Nephron progenitor cell (in vitro differentiated cells): ENCODE measurements around the gene TNIP1.

Experiments used
- DNase-seq: peaks from one replicate; pipeline ENCODE4 v3.0.0; 2021
- H3K27ac Mint-ChIP-seq: 2 replicates; pipeline ENCODE4 v1.8.0; 2021; ENCODE audit warnings: mild to moderate bottlenecking, moderate library complexity, mixed read lengths
- H3K27me3 Mint-ChIP-seq: 2 replicates; pipeline ENCODE4 v1.8.0; 2021; ENCODE audit warnings: mild to moderate bottlenecking, low read depth, mixed read lengths; ENCODE audit not compliant: poor library complexity
- H3K36me3 Mint-ChIP-seq: 2 replicates; pipeline ENCODE4 v1.8.0; 2021; ENCODE audit warnings: low read depth, mixed read lengths
- H3K4me1 Mint-ChIP-seq: 2 replicates; pipeline ENCODE4 v1.8.0; 2021; ENCODE audit warnings: mixed read lengths
- H3K4me3 Mint-ChIP-seq: 2 replicates; pipeline ENCODE4 v1.8.0; 2021; ENCODE audit warnings: mild to moderate bottlenecking, moderate library complexity, mixed read lengths
- H3K9me3 Mint-ChIP-seq: 2 replicates; pipeline ENCODE4 v1.8.0; 2021; ENCODE audit warnings: mild to moderate bottlenecking, moderate library complexity, mixed read lengths
- TF ChIP-seq, protein P1 (sequence below): fragments of 200-600 bp; sonication (generic); IDR thresholded peaks from 2 replicates; pipeline ENCODE4 v1.5.0; 2021; ENCODE audit warnings: antibody characterized with exemption

TNIP1 gene

DNA sequence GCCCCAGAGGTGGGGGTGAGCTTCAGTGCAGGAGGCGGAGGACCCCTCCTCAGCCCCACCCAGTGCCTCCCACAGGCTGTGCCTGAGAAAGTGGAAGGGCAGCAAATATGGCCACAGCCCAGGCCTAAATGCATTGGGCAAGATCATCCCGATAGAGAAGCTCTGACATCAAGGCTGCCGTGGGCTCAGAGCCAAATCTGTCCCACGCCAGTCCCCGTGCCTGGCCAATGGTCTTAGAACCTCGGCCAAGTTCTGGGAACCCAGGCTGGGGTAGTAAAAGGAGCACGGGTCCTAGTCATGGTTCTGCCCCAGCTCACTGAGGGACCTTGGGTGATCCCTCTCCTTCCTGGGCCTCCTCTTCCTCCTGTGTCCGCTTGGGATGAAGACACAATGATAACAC lies 27.7 kb upstream of the TNIP1 start:
- H3K9me3 Mint-ChIP-seq = no peaks in the 10 kb centered on the region
- H3K27ac Mint-ChIP-seq = no peak overlapping the region
- peaks cover 38% of the 10 kb centered on the region for H3K36me3 Mint-ChIP-seq
- H3K27me3 Mint-ChIP-seq = no peaks in the 10 kb centered on the region
- H3K4me1 Mint-ChIP-seq = no peaks in the 10 kb centered on the region
- DNase-seq = no peak
- TF ChIP-seq, protein P1, sequence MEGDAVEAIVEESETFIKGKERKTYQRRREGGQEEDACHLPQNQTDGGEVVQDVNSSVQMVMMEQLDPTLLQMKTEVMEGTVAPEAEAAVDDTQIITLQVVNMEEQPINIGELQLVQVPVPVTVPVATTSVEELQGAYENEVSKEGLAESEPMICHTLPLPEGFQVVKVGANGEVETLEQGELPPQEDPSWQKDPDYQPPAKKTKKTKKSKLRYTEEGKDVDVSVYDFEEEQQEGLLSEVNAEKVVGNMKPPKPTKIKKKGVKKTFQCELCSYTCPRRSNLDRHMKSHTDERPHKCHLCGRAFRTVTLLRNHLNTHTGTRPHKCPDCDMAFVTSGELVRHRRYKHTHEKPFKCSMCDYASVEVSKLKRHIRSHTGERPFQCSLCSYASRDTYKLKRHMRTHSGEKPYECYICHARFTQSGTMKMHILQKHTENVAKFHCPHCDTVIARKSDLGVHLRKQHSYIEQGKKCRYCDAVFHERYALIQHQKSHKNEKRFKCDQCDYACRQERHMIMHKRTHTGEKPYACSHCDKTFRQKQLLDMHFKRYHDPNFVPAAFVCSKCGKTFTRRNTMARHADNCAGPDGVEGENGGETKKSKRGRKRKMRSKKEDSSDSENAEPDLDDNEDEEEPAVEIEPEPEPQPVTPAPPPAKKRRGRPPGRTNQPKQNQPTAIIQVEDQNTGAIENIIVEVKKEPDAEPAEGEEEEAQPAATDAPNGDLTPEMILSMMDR = no peak
- no peak overlapping the region for H3K4me3 Mint-ChIP-seq

DNA sequence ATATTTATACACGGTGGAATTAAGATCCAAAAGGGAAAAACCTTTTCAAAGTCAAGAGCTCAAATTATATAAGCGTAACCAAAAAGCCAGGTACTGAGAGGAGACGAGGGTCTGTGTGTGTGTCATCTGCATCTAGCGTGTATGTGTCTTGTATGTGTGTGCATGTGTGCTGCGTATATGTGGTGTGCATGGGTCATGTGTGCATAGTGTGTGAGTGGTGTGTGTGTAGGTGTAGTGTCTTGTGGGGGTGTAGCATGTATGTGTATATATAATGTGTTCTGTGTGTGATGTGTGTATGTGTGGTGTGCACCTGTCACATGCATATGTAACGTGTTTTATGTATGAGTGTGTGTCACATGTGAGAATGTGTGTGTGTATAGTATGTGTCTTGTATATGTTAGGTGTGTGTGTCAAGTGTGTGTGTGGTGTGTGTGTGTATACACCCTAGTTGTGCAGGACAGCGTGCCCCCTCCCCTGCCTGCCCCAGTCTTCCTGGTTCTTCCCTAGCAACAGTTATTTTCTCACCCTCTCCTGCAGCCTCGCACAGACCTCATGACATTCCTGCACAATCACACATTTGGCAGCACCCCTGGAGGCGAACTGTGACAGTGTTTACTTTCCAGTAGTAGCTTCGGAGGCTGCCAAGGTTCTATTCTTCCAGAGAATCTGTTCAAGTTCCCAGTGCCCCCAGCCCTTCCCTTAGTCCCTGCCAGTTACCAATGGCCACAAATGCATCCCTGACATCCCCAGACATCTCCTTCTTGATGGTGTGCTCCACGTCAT lies 27.1 kb upstream of the TNIP1 start:
- H3K4me3 Mint-ChIP-seq = no peak overlapping the region
- no peaks in the 10 kb centered on the region for H3K9me3 Mint-ChIP-seq
- H3K4me1 Mint-ChIP-seq = no peaks in the 10 kb centered on the region
- DNase-seq = no peak
- H3K27me3 Mint-ChIP-seq = no peaks in the 10 kb centered on the region
- H3K36me3 Mint-ChIP-seq = peaks cover 40% of the 10 kb centered on the region
- TF ChIP-seq, protein P1 = no peak
- peak overlapping the region; percentile 1 for H3K27ac Mint-ChIP-seq

DNA sequence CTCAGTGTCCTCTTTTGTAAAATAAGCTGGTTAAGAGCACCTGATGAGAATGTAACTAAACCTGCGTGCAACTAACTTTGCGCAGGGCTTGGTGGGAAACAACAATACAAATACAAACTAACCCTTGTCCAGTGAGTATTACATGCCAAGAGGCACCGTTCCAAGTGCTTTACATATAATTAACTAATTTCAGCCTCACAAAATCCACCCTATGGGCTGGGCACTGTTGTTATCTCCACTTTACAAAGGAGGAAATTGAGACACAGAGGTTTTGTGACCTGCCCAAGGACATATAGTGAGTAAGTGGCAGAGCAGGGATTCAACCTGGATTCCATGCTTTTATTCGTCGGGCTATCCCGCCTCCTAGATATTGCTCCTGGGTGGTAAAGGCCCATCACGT lies 26.2 kb upstream of the TNIP1 start:
- no peak for DNase-seq
- Mint-ChIP-seq H3K9me3 (no peaks in the 10 kb centered on the region), H3K27ac (no peak overlapping the region), H3K36me3 (peaks cover 37% of the 10 kb centered on the region), H3K27me3 (no peaks in the 10 kb centered on the region), H3K4me1 (peaks cover 1% of the 10 kb centered on the region), H3K4me3 (no peak overlapping the region)
- TF ChIP-seq, protein P1 = no peak

DNA sequence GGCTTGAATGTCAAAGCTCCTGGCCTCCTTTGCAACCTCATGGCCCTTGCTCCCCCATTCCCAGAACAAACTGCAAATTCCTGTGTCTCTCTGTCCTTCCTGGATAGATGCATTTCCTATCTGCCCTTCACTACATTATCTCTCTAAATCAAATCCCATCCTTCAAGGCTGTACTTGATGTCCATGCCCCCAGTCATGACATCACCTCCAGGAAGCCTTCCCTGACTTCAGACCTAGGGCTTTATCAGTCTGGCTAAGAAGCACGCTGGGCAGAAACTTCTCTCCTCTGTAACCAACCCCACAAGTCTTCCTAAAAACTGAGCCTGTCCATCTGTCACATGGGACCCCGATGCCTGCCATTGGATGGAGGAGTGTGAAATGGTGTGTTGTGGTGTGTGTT lies 25.7 kb upstream of the TNIP1 start:
- H3K4me3 Mint-ChIP-seq = no peak overlapping the region
- no peaks in the 10 kb centered on the region for H3K9me3 Mint-ChIP-seq
- TF ChIP-seq, protein P1 = no peak
- DNase-seq = no peak
- peaks cover 43% of the 10 kb centered on the region for H3K36me3 Mint-ChIP-seq
- H3K4me1 Mint-ChIP-seq = peaks cover 7% of the 10 kb centered on the region
- no peaks in the 10 kb centered on the region for H3K27me3 Mint-ChIP-seq
- H3K27ac Mint-ChIP-seq = no peak overlapping the region

DNA sequence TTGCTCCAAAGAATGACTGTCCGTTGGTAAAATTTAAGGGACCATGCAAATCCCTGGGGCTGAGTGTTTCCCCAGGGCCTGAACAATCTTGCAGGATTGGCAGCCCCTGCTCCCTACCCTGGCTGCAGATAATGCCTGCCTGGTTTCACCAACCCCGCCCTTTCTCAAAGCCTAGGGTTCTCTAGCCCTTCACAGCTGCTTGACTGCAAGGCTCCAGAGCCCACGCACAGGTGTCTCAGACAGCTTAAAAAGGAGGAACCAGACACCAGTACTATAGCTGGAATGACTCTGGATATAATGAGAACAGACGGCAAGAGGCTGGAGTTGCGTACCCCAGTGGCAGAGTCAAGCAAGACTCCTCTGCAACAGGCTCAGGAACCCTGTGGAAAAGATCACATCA lies 25.2 kb upstream of the TNIP1 start:
- no peaks in the 10 kb centered on the region for H3K9me3 Mint-ChIP-seq
- H3K27me3 Mint-ChIP-seq = no peaks in the 10 kb centered on the region
- peaks cover 44% of the 10 kb centered on the region for H3K36me3 Mint-ChIP-seq
- DNase-seq = no peak
- peaks cover 11% of the 10 kb centered on the region for H3K4me1 Mint-ChIP-seq
- no peak overlapping the region for H3K4me3 Mint-ChIP-seq
- H3K27ac Mint-ChIP-seq = no peak overlapping the region
- TF ChIP-seq, protein P1 = no peak

DNA sequence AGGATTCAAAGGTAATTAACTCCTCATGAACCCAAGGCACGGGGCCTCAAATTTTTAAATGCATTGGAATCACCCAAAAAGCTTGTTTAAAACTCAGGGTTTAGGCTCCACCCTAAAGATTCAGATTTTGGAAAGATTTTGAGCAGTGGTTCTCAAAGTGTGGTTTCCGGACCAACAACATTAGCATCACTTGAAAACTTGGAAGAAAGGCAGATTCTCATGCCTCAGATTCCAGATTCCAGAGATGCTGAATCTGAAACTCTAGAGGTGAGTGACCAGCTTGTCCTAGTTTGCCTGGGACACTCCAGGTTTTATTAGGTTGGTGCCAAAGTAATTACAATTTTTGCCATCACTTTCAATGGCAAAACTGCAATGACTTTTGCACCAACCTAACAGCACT lies 24.7 kb upstream of the TNIP1 start:
- peaks cover 16% of the 10 kb centered on the region for H3K4me1 Mint-ChIP-seq
- peaks cover 44% of the 10 kb centered on the region for H3K36me3 Mint-ChIP-seq
- H3K27ac Mint-ChIP-seq = no peak overlapping the region
- no peak for DNase-seq
- no peaks in the 10 kb centered on the region for H3K27me3 Mint-ChIP-seq
- H3K4me3 Mint-ChIP-seq = no peak overlapping the region
- no peaks in the 10 kb centered on the region for H3K9me3 Mint-ChIP-seq
- TF ChIP-seq, protein P1 = no peak
